Anterior cingulate cortex (tissue), 58 donors: ENCODE results near the gene SIAH2.

Source experiments
- DNase-seq, 58 donors: peaks; one replicate each; lab custom pipeline; 2025; lab: John Stamatoyannopoulos, UW

SIAH2 gene

DNA sequence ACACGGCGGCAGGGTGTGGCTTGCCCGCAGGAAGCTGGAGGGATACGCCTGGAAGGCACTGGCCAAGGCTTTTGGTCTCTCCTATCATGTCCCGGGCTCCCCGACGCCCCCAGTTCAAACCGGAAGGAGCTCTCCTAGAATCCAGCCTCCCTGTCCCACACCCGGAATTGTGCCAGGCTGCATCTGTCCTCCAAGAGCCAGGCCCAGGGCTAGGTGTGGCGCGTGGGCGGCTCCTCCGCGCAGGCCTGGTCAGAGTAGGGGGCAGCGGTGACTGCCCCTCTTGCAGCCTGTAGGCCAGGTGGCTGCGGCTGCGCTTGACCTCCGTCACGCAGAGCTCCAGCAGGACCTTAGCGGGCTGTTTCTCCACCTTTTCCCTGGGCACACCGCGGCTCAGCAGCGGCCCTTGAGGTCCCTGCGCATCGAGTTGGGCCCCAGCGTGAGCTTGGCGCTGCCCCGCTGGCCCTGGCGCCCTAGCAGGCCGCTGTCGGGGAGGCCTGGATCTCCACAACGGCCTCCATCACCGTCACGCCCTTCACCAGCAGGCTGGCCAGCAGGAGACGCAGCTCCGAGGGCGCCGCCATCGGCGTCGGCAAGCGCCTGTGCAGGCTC is 15.9 kb upstream of the SIAH2 start:
- no peak for DNase-seq

GRCh38 chr3:150775001-150775599 is 12.1 kb upstream of the SIAH2 start:
- DNase-seq = no peak

DNA sequence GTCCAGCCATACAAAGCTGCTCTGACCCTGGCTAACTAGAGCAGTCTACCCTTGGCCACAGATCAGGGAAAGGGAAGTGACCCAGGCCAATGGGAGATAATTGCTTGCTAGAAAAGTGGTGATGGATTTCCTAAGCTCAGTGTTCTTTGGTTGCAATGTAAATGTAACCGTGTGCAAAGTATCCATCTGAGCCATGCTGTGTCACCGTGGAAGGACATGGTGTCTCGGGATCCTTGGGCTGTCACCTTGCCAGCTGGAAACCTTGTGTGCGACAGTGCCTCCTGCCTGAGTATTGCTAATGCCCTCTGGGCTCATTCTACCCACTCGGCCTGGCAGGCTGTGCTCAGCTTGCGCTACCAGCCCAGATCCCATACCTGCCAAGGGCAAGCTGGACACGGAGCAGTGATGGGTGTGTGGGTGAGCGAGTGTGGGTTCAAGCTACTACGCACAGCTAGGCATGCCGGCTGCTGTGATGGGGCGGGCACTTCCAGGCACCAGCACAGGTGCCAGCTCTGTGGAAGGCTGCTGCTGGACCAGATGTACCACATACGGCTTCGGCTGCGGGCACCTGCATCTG is 10.7 kb upstream of the SIAH2 start:
- no peak for DNase-seq

DNA sequence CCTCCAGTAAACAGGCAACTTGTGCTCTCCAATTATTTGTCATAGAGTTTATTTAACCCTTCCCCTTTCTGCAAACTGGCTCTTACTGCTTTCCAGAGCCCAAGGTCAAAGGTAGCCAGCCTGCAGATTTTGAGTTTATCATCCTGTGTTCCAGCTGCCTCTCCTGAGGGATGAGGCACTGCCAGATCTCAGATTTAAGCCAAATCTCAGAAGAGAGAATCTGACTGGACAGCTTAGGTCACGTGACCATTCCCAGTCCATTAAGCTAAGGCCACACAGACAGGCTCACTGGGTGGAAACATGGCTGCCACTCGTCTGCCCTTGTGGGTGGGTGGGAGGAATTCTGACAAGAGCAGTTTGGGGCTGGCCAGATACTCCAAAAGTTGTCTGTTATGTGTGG is 8.6 kb upstream of the SIAH2 start:
- no peak for DNase-seq

DNA sequence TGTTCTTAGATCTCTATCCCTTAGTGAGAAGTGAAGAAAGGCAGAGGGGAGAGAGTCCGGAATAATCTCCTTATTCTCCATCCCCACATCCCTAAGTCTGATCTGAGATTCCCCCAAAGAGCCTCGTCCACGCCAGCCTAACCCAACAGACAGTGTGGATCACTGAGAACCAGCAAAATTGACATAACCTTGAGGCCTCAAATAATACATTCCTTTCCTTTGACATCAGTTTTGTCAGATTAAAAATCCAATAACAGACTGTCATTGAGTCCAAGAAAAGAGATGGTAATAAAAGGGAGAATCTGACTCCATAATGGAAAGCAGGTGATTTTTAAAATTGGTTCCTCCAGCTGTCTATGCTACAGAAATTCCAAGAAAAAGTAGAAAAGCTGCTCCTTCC is 7.7 kb upstream of the SIAH2 start:
- DNase-seq = no peak

GRCh38 chr3:150766742-150767141 is 3.8 kb upstream of the SIAH2 start:
- no peak for DNase-seq

DNA sequence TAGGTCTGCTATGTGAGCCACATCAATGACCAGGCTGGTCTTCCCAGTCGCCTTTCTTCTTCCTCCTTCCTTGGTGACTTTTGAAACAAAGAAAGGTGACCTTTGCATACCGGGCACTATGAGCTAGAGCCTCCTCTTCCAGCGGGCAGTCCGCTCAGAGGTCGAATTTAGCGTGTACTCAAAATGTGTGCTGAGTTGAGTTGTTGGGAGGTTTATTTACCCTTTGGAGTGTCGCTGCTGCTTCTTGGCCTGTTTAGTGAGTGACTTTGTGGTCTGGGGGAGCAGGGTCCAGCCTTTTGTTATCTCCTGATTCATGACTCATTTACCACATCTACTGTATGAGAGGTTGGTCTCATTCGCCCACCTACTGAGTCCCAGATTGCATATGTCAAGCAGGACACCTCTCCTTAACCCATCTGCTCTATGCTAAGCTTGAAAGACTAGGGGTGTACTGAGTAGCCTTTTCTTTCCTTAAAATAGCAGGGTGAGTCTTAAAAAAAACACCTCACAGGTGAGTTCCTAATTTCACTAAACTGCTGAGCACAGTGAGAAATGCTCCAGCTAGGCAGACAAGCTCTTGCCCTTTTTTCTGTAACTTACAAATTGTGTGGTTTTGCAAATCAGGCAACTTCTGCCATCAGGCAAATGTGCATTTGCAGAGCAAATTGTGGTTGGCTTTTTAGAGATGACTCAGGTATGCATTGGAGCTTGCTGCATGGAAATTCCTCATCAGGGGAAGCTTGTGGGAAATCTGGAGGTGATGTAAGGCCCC is 3.2 kb upstream of the SIAH2 start:
- DNase-seq = no peak

DNA sequence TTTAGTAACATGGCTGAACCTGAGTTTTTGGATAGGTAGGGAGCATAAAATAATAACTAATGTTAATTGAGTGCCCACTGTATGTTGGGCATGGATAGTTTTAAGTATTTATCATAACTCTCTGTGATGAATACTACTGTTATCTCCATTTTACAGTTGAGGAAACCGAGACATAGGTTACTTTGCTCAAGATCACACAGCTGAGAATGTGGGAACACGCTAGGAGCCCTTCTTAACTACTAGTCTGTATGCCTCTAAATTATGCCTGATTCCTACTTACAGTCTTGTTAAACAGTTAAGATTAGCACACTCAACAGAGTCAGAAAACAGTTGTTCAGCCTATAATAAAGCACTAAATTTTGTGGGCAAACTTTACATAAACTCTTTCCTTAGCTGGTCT is 2.0 kb upstream of the SIAH2 start:
- no peak for DNase-seq

DNA sequence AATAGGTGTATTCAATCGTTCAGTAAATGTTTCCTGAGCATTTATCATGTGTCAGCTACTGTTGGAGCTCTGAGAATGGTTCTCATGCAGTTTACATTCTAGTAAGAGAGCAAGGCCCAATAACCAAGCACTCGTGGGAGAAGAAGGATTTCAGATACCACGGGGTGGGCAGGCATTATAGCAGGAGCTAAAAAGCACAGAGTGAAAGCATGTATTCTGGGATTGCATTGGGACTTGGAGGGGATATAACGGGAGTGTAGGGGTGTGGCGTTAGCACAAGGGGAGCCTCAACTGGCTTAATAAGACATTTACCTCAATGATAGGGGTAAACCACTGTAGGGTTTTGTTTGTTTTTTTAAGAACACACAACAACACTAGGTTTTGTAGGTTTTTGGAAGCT is 1.6 kb upstream of the SIAH2 start:
- no peak for DNase-seq

DNA sequence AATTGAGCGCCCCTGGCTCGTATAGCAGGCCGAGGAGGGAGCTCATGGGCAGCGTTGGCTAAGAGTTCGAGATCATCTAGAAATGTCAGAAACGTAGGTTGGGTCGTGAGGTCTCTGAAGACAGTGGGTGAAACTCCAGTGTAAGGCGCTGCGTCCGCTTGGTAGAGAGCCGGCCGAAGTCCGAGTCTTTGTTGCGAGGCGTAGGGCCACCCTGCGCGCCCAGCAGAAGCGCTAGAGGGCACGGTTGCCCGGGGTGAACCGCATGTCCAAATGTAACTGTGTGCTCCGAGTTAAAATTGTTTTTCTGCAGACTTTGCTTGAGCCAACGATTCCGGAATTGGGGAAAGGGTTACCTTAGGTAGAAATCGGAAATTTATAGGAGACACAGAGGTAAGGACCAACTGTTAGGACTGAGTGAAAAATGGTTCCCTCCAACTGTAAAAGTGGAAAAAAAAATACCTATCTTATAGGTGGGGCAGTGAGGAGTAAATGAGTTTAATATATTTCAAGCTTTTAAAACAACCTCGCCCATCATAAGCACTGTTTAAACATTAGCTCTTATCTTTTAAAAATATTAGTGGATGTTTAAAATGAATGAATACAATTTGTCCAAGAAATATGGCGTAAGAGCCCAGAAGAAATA is 993 bp upstream of the SIAH2 start:
- DNase-seq = peak in 52 of 58 donors; percentile 27 to 85 (median 70)

- DNase-seq = peak in 5 of 58 donors; percentile 46 to 64 (median 51)
These were observed 277 bp downstream of the SIAH2 start for GRCh38 chr3:150762662-150763121.

DNA sequence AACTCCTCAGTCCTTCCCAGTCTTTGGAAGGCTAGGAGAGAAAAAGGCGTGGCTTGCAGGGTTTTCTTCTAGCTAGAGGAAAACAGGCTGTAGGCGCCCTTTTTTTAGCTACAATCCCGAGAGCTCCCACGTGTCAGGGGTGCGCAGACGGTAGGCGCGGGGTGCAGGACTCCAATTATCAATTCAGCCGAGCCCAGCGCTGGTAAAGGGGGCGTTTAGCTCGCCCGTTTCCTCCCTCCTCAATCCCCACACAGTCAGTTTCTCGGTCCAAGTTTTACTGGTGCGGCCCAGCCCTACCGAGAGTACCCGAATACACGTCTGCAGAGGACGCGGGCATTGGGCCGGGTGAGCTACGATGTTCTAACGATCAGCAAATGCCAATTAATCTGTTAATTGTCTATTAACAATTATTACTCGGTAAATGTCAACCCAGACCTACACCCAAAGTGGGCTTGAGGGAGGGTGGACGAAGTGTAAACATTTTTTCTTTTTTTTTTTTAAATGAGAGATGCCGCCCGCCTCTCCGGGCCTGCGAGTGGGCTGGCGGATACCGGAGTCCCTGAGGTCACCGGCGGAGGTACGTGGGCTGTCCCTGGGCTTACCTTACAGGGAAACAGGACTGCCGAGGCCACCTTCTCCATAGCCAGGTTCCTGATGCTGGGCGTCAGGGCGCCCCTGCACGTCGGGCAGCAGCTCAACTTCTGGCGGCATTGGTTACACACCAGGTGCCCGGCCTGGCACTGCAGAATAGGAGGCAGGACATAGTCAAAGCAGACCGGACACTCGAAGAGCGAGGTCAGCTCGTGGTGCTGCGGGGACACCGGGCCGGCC is 923 bp downstream of the SIAH2 start:
- DNase-seq = peak in 55 of 58 donors; percentile 4 to 72 (median 35)

- no peak for DNase-seq
These were observed 2.4 kb downstream of the SIAH2 start for GRCh38 chr3:150760431-150761200.

GRCh38 chr3:150759947-150760346 is 3.0 kb downstream of the SIAH2 start:
- no peak for DNase-seq

DNA sequence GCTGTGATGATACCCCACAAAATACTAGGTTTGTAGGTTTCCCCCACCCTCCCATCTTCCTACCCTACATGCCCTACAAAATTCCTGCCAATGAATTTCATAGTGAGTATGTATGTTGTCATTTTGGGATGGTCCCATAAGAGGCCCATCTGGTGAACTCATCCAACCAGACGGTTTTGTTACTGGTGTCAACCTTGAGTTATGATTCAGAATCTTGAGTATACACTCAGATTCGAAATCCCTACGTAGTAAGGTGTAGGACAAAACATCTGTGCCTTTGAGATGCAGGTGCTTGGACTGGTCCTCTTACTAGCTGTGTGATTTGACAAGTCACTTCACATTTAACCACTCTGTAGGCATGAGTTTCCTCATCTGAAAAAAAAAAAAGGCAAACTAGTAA is 3.6 kb downstream of the SIAH2 start:
- no peak for DNase-seq

DNA sequence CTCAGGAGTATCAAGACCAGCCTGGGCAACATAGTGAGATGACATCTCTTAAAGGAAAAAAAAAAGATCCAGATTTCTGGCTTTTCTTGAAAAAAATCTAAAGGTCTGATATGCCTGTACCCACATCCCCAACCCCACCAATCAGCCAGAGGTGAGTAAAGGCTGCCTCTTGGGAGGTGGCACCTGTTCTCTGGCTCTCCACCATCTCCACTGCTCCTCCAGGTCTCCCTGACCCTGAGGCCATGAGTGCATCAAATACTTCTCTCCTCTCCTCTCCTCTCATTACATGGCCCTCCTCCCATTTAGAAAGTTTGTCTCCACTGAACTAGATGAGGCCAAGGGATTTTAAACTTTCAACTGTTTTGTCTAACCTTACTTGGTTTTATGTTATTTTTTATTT is 5.2 kb downstream of the SIAH2 start:
- no peak for DNase-seq

GRCh38 chr3:150757364-150757763 is 5.6 kb downstream of the SIAH2 start:
- no peak for DNase-seq

DNA sequence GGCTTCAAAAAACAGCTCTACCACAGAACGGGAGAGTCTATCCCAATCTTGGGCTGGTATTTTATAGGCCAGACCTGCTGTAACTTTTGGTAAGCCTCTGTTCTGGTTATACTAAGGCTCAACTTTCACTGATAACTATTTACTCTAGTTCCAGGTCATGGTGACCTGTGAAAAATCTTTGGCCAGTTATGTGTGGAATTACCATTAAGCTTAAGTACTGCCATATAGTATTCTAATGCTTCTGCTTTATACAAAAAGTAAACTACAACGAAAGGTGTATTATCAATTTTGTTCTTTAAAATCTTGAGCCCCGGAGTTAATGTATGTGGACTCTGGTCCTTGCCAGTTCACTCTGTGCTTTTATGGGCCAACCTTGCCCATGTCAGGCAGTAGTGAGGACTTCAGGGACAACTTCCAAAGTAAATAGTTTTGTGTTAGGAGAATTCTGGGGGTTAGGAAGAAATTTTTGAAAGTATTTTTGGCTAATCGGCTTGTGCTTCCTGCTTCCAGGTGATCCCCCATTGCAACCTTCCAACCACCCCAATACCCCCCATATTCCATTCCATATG is 6.4 kb downstream of the SIAH2 start:
- no peak for DNase-seq

GRCh38 chr3:150755902-150756301 is 7.1 kb downstream of the SIAH2 start:
- no peak for DNase-seq
